Mucosa of stomach (tissue), 1 donor: ENCODE data around the gene GALNTL6.

ENCODE experiments used
- H3K27me3 ChIP-seq: one replicate; pipeline ENCODE4 v1.7.0; 2013; ENCODE audit warnings: mild to moderate bottlenecking, low read length; ENCODE audit not compliant: control insufficient read depth, insufficient read depth
- H3K36me3 ChIP-seq: one replicate; pipeline ENCODE4 v1.7.0; 2013; ENCODE audit warnings: low read length; ENCODE audit not compliant: control insufficient read depth, insufficient read depth
- H3K4me1 ChIP-seq: one replicate; pipeline ENCODE4 v1.7.0; 2013; ENCODE audit warnings: mild to moderate bottlenecking, low read length; ENCODE audit not compliant: control insufficient read depth, insufficient read depth
- H3K4me3 ChIP-seq: one replicate; pipeline ENCODE4 v1.7.0; 2013; ENCODE audit warnings: low read length
- H3K9ac ChIP-seq: one replicate; pipeline ENCODE4 v1.7.0; 2013; ENCODE audit warnings: mild to moderate bottlenecking, low read length, moderate library complexity
- H3K9me3 ChIP-seq: one replicate; pipeline ENCODE4 v1.7.0; 2013; ENCODE audit warnings: mild to moderate bottlenecking, low read length, moderate library complexity; ENCODE audit not compliant: control insufficient read depth
- donor health status: Pancreatic carcinoma.

The GALNTL6 gene

GRCh38 chr4:172088556-172088955 is 275.4 kb downstream of the GALNTL6 start:
- Histone ChIP-seq H3K9ac (no peak overlapping the region), H3K4me3 (no peak overlapping the region), H3K9me3 (no peaks in the 10 kb centered on the region), H3K27me3 (no peaks in the 10 kb centered on the region), H3K4me1 (no peaks in the 10 kb centered on the region), H3K36me3 (no peaks in the 10 kb centered on the region)

DNA sequence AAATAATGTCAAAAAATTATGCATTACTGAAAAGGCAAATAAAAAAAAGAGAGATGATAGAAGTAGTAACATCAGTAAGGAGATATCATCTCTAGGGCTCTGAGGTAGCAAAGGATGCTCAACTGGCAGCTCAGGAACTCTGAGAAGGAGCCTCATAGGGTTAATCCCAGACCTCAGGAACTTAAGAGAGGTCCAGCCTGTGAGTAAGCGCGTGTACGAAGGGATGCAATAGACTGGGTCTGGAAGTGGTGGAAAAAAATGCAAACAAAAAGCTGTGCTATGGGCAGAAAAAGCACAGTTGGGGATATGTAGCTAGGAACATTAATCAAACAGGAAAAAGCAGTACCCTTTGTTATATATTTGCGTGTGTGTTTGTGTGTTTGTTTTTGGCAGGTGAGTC is 282.0 kb downstream of the GALNTL6 start:
- Histone ChIP-seq H3K36me3 (no peaks in the 10 kb centered on the region), H3K4me3 (no peak overlapping the region), H3K9me3 (no peaks in the 10 kb centered on the region), H3K9ac (no peak overlapping the region), H3K27me3 (no peaks in the 10 kb centered on the region), H3K4me1 (no peaks in the 10 kb centered on the region)

DNA sequence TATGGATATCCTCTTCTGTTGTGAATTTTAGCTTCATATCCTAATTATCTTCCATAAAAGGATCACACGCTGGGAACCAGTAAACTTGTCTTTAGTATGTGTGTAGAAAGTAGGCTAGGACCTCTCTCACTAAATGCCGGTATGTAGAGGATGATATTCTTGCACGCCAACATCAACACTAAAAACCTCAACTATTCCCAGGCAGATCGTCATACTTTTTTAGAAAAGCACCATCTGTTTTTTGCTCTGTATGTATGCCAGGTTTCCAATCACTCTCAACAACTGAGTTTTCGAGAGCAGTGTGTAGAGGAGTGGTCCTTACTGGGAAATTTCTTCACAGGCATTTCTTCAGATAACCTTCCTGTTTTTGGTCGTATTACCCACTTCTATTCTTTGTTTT is 283.6 kb downstream of the GALNTL6 start:
- H3K27me3 ChIP-seq: no peaks in the 10 kb centered on the region
- H3K4me3 ChIP-seq: no peak overlapping the region
- H3K9me3 ChIP-seq: no peaks in the 10 kb centered on the region
- no peaks in the 10 kb centered on the region for H3K4me1 ChIP-seq
- H3K36me3 ChIP-seq: no peaks in the 10 kb centered on the region
- H3K9ac ChIP-seq: no peak overlapping the region

DNA sequence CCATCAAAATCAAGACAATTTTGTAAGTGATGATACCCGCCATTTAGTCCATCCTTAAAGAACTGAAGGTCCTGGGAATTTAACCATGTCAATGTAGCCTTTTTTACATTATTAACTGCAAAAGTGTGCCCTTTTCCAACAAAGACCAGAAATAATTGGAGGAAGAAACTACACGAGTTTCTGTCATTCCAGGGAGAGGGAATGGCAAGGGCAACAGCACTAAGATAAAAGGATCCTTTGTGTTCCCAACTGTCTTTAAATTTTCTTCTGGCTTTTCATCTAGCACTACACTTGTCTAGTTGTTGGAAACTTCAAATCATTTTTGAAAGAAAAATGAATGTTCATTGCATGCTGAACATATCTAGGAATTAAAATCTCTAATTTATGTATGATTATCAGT is 286.2 kb downstream of the GALNTL6 start:
- Histone ChIP-seq H3K36me3 (no peaks in the 10 kb centered on the region), H3K9ac (no peak overlapping the region), H3K4me1 (no peaks in the 10 kb centered on the region), H3K9me3 (no peaks in the 10 kb centered on the region), H3K4me3 (no peak overlapping the region), H3K27me3 (no peaks in the 10 kb centered on the region)

- H3K4me3 ChIP-seq: no peak overlapping the region
- H3K27me3 ChIP-seq: no peaks in the 10 kb centered on the region
- no peak overlapping the region for H3K9ac ChIP-seq
- no peaks in the 10 kb centered on the region for H3K36me3 ChIP-seq
- no peaks in the 10 kb centered on the region for H3K9me3 ChIP-seq
- no peaks in the 10 kb centered on the region for H3K4me1 ChIP-seq
These were observed 290.3 kb downstream of the GALNTL6 start for GRCh38 chr4:172103456-172103855.

GRCh38 chr4:172104539-172104938 is 291.3 kb downstream of the GALNTL6 start:
- no peaks in the 10 kb centered on the region for H3K27me3 ChIP-seq
- H3K9me3 ChIP-seq: no peaks in the 10 kb centered on the region
- no peaks in the 10 kb centered on the region for H3K36me3 ChIP-seq
- no peak overlapping the region for H3K9ac ChIP-seq
- H3K4me3 ChIP-seq: no peak overlapping the region
- no peaks in the 10 kb centered on the region for H3K4me1 ChIP-seq

GRCh38 chr4:172105918-172106317 is 292.7 kb downstream of the GALNTL6 start:
- Histone ChIP-seq H3K9ac (no peak overlapping the region), H3K9me3 (no peaks in the 10 kb centered on the region), H3K27me3 (no peaks in the 10 kb centered on the region)

DNA sequence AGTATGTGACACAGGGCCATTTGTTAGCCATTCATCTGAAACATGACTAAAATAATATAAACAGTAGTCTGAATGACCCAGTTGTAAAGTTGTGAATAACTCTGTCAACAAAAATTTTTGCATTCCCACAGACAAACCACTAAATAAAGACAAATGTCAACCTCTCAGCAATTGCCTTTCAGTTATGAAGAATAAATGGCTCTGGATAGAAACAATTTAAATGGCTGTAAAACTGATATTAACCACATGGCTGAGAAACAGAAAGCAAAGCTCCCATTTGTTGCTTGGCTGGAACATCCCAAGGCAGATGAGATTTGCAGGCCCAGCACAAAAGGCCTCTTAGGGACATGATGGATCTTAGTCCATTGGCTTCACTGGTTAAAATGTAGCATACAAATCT is 296.3 kb downstream of the GALNTL6 start:
- H3K9me3 ChIP-seq: no peaks in the 10 kb centered on the region
- H3K4me1 ChIP-seq: no peaks in the 10 kb centered on the region
- H3K4me3 ChIP-seq: no peak overlapping the region
- no peaks in the 10 kb centered on the region for H3K27me3 ChIP-seq
- H3K9ac ChIP-seq: no peak overlapping the region
- no peaks in the 10 kb centered on the region for H3K36me3 ChIP-seq

More at GRCh38 chr4:172105918-172106317, 292.7 kb downstream of the GALNTL6 start:
- no peak overlapping the region for H3K4me3 ChIP-seq
- no peaks in the 10 kb centered on the region for H3K36me3 ChIP-seq
- no peaks in the 10 kb centered on the region for H3K4me1 ChIP-seq

DNA sequence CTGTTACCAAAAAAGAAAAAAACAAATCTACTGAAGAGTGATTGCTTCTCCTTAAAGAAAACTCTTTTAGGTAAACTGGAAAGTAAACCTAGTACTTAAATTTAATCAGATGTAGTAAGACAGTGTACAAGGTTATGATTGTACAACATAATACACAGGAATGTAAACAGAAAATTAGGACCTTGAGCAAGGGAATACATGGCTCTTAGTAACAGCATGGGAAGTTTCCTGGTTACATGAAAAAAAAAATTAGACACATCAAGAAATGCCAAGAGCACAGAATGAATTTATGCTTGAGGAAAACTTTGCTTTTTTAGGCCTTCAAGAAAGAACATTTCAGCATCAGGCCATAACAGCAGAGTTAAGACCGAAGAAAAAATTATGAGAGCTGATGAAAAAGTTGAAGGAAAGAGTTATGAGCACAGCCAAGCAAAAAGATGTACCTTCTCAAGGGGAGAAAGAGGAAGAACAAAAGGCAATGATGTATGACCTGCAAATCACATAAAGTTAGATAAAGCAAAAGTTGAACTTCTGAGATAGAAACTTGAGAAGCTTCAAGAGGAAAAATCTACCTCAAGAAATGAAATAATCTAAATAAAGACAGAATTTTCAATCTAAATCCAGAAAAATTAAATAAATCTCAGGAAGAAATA is 311.6 kb downstream of the GALNTL6 start:
- Histone ChIP-seq H3K36me3 (no peaks in the 10 kb centered on the region), H3K4me1 (no peaks in the 10 kb centered on the region), H3K27me3 (no peaks in the 10 kb centered on the region)

DNA sequence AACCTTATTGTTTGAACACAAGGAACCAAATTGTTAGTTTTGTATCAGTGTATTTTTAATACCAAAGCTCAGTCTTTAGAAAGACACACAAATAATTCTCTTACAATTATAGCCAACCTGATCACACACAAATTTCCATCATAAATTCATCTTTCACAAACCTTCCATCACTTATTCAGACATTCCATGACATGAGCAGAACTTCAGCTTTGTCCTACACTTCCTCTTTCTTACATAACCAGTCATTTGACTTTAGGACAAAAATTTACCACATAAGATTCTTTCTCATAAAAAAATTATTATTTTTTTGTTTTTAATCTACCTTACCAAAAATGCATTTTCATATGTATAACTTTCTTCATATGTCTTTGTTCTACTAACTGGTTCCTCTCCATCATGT is 312.2 kb downstream of the GALNTL6 start:
- Histone ChIP-seq H3K36me3 (no peaks in the 10 kb centered on the region), H3K27me3 (no peaks in the 10 kb centered on the region), H3K4me3 (no peak overlapping the region), H3K9me3 (no peaks in the 10 kb centered on the region), H3K4me1 (no peaks in the 10 kb centered on the region), H3K9ac (no peak overlapping the region)

More for the DNA sequence above, 311.6 kb downstream of the GALNTL6 start:
- Histone ChIP-seq H3K9ac (no peak overlapping the region), H3K4me3 (no peak overlapping the region), H3K9me3 (no peaks in the 10 kb centered on the region)

- Histone ChIP-seq H3K4me3 (no peak overlapping the region), H3K36me3 (no peaks in the 10 kb centered on the region), H3K9me3 (no peaks in the 10 kb centered on the region), H3K27me3 (no peaks in the 10 kb centered on the region), H3K9ac (no peak overlapping the region), H3K4me1 (no peaks in the 10 kb centered on the region)
These were observed 314.0 kb downstream of the GALNTL6 start for GRCh38 chr4:172127168-172127567.

DNA sequence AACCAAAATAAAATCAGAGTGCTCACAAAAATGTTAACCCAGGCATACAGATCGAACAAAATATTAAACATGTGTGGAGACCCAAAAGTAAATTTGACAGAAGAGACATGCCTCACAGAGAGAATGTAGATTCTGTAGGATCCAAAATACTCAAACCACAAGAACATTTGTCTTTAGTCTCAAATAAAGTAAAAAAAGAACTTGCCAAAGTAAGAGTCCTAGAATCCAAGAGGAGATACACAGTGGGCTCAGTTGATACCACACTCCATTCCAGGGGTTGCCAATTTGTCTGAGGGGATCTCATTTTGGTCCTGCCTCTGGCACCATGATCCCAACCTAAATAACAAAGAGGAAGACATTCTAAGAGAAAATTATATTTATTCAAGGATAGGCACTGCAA is 316.4 kb downstream of the GALNTL6 start:
- Histone ChIP-seq H3K9ac (no peak overlapping the region), H3K4me3 (no peak overlapping the region), H3K9me3 (no peaks in the 10 kb centered on the region), H3K4me1 (no peaks in the 10 kb centered on the region), H3K27me3 (no peaks in the 10 kb centered on the region), H3K36me3 (no peaks in the 10 kb centered on the region)

GRCh38 chr4:172134521-172134920 is 321.3 kb downstream of the GALNTL6 start:
- Histone ChIP-seq H3K36me3 (no peaks in the 10 kb centered on the region), H3K9me3 (no peaks in the 10 kb centered on the region), H3K9ac (no peak overlapping the region), H3K4me1 (no peaks in the 10 kb centered on the region), H3K27me3 (no peaks in the 10 kb centered on the region), H3K4me3 (no peak overlapping the region)
